ENCODE results near the gene SIDT2.
"Not testable (repeated sequence)": the region's sequence is repeated elsewhere in the genome, so short reads cannot be mapped to it uniquely, and the experiment has no call there.

The SIDT2 gene

GRCh38 chr11:117205211-117205818 is 26.8 kb downstream of the SIDT2 start:
- no peak for DNase-seq

DNA sequence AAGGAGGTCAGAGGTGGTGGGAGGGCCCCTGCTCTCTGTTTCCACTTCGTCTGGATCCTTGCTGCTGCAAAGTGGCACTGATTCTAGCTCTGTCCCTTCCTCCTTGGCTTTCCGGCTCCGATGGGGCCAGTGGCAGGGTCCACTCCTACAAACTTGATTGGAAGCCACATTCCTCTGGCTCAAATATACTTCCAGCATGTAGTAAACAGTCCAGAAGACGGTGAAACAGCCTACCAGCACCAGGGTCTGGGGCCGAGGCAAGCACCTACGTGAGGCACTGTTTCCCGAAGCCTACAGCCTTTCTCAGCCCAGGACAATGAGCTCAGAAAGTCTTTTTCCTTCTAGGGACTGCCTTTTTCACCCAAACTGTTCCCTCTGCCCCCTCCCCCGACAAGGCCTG is 27.6 kb downstream of the SIDT2 start:
- not testable (repeated sequence) for DNase-seq

DNA sequence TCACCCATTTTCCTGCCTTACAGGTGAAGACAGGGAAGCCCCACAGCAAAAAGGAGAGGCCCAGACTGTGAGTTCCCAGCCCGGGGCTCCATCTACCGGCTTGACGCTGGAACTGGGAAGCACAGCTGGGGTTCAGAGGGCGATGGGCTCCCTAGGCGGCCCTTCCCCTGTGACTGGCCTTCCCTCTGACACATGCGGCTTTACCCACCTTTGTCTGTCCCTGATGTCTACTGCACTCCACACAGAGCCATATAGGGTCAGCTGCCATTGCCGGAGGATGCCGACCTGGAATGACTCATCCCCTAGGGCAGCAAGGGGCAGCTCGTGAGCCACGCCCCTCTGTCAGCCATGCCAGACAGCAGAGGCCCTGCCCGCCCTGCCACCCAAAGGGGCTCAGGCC is 28.3 kb downstream of the SIDT2 start:
- DNase-seq, result not testable (repeated sequence)

DNA sequence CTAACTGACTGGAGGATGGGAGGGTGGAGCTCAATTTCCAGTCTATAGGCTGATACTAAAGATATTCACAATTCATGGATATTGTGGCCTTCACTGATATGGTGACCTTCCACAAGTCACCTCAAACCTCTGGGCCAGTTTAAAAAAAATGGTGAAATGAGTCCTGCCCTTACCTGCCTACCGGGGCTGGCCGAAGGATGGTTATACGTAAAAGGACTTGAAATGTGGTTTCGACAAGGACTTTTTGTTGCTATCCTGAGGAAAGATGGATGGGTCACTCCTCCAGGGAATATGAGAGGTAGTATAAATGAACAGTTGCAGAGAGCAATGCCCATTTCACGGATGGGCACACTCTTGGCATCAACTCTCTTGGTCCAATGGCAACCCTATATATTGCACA is 28.9 kb downstream of the SIDT2 start:
- DNase-seq, result not testable (repeated sequence)

- not testable (repeated sequence) for DNase-seq
Measured at GRCh38 chr11:117208710-117209109, 30.2 kb downstream of the SIDT2 start.

GRCh38 chr11:117209351-117210125 is 31.0 kb downstream of the SIDT2 start:
- DNase-seq, result not testable (repeated sequence)

DNA sequence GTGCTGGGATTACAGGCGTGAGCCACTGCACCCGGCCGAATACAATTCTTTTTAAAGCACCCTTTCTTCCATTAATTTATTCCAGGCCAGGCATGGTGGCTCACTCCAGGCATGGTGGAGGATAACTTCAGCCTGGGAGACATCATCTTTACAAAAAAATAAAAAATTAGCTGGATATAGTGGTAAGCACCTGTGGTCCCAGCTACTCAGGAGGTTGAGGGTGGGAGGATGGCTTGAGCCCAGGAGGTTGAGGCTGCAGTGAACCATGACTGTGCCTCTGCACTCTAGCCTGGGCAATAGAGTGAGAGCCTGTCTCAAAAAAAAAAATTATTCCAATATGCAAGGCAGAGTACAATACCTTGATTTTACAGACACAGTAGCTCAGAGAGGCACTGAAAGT is 32.1 kb downstream of the SIDT2 start:
- no peak for DNase-seq

DNA sequence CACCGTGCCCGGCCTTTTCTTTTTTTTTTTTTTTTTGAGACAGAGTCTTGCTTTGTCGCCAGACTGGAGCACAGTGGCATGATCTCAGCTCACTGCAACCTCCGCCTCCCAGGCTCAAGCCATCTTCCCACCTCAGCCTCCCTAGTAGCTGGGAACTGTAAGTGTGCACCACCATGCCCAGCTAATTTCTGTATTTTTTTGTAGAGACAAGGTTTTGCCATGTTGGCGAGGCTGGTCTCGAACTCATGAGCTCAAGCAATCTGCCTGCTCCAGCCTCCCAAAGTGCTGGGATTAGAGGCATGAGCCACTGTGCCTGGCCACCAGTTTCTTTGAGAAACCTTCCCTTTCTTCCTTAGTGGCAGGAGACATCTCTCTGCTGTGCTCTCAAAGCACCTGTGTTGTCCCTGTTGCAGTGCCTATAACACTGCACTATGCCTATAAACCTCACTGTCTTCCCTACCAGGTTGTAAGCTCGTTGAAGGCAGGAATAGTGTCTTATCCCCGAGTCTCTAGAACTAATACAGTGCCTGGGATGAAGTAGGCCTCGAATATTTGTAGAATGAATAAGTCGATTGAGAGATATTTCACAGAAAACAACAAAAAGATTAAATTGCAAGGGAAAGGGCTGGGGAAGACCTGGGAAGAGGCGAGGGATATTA is 34.3 kb downstream of the SIDT2 start:
- no peak for DNase-seq

GRCh38 chr11:117214404-117215110 is 36.0 kb downstream of the SIDT2 start:
- no peak for DNase-seq

- DNase-seq, result no peak
Measured at GRCh38 chr11:117217141-117218084, 38.9 kb downstream of the SIDT2 start.

DNA sequence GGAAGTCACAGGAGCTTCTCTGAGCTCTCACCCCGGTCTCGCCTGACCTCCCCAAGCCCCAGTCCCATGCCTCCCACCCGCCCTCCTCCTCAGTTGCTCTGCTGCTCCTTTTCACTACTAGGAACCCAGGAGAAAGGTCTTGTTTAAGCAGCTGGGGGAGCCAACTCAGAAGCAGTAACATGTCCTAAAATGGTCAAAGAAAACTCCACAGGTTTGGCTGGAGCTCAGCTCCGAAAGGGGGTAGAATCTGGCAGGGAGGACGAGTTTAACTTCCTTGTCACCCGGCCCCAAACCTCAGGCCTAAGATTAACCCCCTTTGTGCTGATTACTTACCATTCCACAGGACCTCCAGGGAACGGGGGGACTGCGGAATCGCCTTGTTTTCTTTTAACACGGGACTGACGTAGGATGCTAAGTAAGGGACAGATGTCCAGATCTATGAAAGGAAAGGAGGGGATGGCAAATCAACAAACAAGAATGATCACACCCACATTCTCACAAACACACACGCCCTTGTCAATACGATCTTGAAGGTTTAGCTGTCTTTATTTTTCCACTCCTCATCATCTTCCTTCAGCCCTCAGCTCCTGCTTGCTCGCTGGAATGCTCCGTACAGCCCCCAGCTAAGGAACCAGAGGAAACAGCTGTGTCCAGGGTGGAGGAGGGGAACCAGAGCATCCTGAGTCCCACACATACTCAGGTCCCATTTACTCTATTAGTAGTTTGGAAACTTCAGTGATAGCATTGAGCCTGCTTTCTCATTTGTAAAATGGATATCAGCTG is 39.8 kb downstream of the SIDT2 start:
- no peak for DNase-seq

GRCh38 chr11:117219001-117219400 is 40.5 kb downstream of the SIDT2 start:
- DNase-seq, result no peak

DNA sequence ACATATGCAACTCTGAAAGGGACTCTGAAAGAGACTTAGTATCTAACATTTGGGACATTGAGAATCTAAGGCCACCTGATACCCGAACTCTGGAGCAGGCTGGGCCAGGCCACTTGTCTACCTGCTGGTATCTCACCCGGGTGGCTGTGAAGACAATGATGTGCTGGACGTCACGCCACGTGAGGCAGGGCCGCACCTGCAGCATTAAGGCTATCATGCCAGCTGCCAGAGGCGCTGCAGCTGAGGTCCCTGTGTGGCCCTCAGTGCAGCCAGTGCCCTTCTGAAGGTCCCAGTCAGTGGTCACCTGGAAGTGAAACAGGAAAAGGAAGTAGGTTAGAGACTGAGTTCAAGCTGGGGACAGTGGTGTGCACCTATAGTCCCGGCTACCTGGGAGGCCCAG is 40.9 kb downstream of the SIDT2 start:
- no peak for DNase-seq

GRCh38 chr11:117219995-117220394 is 41.5 kb downstream of the SIDT2 start:
- no peak for DNase-seq

DNA sequence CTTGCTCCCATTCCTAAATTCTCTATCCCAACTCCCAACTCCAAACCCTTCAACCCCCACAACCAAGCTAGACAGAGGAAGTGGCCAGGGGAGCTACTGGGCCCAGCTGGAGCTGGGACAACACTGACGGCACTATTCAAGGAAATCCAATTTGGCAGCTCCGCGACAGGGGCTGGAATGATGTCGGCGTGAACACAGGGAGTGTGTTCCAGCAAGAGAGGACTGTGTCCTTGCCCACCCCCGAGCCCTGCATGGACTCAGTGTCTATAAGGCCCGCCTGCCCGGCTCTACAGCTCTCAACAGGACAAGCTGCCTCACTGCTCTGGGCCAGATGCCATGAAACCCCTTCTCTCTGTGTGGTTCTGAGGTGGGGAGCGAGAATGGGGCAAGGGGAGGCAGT is 42.0 kb downstream of the SIDT2 start:
- no peak for DNase-seq

GRCh38 chr11:117220999-117221774 is 42.6 kb downstream of the SIDT2 start:
- no peak for DNase-seq

DNA sequence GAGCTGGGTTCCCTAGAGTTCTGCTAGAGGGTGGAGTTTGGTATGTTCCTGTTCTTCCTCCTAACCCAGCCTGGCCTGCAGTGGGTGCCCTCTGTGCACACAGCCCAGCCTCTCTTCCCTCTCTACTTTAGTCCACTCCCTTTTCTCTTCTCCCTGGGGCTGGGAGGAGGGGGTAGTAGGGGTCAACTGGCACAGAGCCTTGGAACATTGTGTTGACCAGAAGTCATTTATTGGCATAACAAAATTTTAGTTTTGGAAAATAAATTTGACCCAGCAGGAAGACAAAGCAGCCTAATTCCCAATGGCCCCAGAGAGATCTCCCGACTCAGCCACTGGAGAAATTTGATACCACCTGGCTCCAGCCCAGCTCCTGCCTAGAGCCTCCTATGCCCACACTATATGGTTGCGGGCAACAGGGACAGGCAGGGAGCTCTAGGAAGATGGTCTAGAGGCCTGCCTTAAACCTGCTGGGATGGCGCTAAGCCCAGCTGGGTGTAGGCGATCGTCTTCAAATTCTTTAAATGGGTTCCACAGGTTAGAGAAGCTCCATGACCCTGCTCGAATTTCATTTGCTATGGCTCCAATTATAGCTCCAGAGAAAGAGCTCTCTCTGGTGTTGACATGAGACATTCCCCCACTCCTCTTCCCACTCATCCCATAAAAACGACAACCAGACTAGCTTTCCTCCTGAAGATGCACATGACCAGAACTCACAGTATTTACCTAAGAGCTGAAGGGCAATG is 43.4 kb downstream of the SIDT2 start:
- no peak for DNase-seq

DNA sequence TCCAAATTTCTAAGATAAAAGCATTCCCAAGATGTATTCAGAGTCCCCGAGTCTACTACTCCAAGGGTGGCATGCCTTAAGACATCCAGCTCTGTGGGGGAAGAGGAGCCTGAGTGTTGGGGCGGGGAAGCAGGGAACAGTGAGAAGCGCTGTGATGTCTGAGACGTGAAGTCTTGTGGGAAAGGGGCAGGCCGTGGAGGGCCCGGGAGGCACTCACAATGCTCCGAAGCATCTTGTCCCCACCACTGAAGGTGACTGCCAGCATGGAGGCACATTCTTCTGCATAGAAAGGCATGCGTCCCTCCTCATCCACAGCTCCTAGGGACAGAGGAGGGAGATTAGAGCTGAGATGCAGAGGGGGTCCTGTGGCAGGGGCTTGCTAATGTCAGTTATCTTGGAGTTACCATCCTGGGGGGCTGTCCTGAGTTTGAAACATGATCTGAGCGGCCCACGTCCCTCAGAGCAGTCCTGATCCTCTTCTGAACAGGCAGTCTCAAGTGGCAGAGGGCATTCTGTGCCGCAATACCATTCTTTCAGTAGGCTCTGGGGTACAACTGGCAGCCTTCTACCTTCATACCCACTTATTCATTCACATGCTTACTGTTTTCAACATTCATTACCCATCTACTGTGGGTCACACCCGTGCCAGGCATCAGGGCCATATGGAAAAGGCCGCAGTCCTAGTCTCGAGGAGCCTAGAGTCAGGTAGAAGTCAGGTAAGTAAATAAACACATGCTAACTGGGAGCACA is 44.6 kb downstream of the SIDT2 start:
- DNase-seq, result no peak

All from CD4-positive, alpha-beta T cell treated with Interferon gamma for 1 hour (primary cell).